ENCODE measurements around the gene CDH18. TPM values are rescaled to one million over a fixed set of nuclear protein-coding genes. Genes with fewer than 3 reads are reported as not detected.

CDH18 gene
- total and polyA plus RNA-seq, 2 of the 4 experiments (the other 2 are of a cell fraction), result 0.24 to 1.1 TPM

DNA sequence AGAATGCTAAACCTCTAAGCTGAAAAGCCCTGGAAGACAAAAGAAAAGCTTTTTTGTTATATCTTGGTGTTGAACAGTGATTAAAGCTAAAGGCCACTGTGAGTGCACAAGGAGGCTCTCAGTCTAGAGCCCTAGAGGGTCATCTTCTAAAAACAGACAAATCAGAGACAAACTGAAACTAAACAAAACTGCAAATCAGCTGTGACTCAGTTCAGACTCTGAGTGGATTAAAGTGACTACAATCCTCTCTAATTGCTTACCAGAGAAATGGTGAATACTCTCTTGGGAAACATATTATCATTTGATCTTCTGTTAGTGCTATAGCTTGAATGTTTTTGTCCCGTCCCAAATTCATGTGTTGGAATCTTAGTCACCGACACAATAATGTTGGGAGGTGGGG, 491.9 kb downstream of the CDH18 start:
- H2AFZ ChIP-seq (replicated peaks; ENCODE audit: low read length, poor library complexity), result no peak overlapping the region
- no peaks in the 10 kb centered on the region for H3K79me1 ChIP-seq (ENCODE audit: low read depth in 1 of 2, low read length in 2 of 2)
- no peak overlapping the region for H3K4me3 ChIP-seq (ENCODE audit: insufficient read depth, low read depth, low read length)
- H2BK15ac ChIP-seq (ENCODE audit: low read depth, low read length), result no peak overlapping the region
- H3K4me1 ChIP-seq (ENCODE audit: control insufficient read depth, insufficient read depth, low read length), result no peaks in the 10 kb centered on the region
- ChIA-PET POLR2A (ENCODE audit: unreplicated experiment) (no interaction called here), CTCF (no interaction called here)
- no peak overlapping the region for H2BK5ac ChIP-seq (ENCODE audit: low read depth, low read length, poor library complexity, severe bottlenecking)
- no peaks in the 10 kb centered on the region for H3K36me3 ChIP-seq (ENCODE audit: control insufficient read depth, insufficient read depth, low read length)
- in situ Hi-C loops (cut with MboI; ENCODE audit: low sequenced_read_pairs) (no loop called here), dilution Hi-C loops (cut with HindIII; ENCODE audit: low sequenced_read_pairs, unreplicated experiment) (no loop called here), intact Hi-C loops (cut with micrococcal nuclease) (no loop called here)
- H4K5ac ChIP-seq (ENCODE audit: low read depth, low read length), result no peak overlapping the region
- BruUV-seq (replicated peaks), result no TSS peak
- no peak overlapping the region for H2BK120ac ChIP-seq (ENCODE audit: low read depth, low read length)
- H2AK9ac ChIP-seq (replicated peaks; ENCODE audit: low read depth, low read length, poor library complexity), result no peak overlapping the region
- H3K4me2 ChIP-seq (ENCODE audit: low read depth, low read length), result no peak overlapping the region
- H3K4ac ChIP-seq (ENCODE audit: low read depth, low read length), result no peak overlapping the region
- DNase-seq (no peak), ATAC-seq (ENCODE audit: low read depth) (no peak)
- 71% methylated on average over 1 of the region's 2 CpGs; no CpG with 5 or more reads in 1 of the 2 experiments for WGBS, 2 experiments (ENCODE audit: extremely low coverage in 2 of 2, insufficient read length in 1 of 2)
- no peaks in the 10 kb centered on the region for H3K9me1 ChIP-seq (ENCODE audit: insufficient read depth, low read length)
- no peak overlapping the region for H3K27ac ChIP-seq (ENCODE audit: insufficient read depth, low read length)
- H3K14ac ChIP-seq (replicated peaks; ENCODE audit: low read depth, low read length), result no peak overlapping the region
- no peak overlapping the region for H4K8ac ChIP-seq (ENCODE audit: low read depth in 2 of 2, low read length in 2 of 2)
- H3K27me3 ChIP-seq (ENCODE audit: control insufficient read depth, insufficient read depth, low read length), result no peaks in the 10 kb centered on the region
- H4K20me1 ChIP-seq (ENCODE audit: insufficient read depth, low read length), result no peaks in the 10 kb centered on the region
- no peak overlapping the region for H3K23ac ChIP-seq (ENCODE audit: low read depth, low read length)
- H2AK5ac ChIP-seq (ENCODE audit: low read depth, low read length), result no peak overlapping the region
- no peak overlapping the region for H4K91ac ChIP-seq (ENCODE audit: insufficient read depth, low read depth, low read length)
- H3K56ac ChIP-seq (ENCODE audit: extremely low read depth, insufficient read depth, low read length), result no peak overlapping the region
- no peak overlapping the region for H3K18ac ChIP-seq (ENCODE audit: low read depth, low read length)
- TF ChIP-seq RFX5 (IDR thresholded peaks at IDR 0.05; ENCODE audit: low read depth, low read length) (no peak), BHLHE40 (IDR thresholded peaks at IDR 0.05; ENCODE audit: low read depth, low read length) (no peak), FOS (IDR thresholded peaks at IDR 0.05; ENCODE audit: low read depth, low read length) (no peak), POLR2A (IDR thresholded peaks at IDR 0.05; ENCODE audit: low read depth, low read length) (no peak), CTCF (conservative IDR thresholded peaks at IDR 0.05; ENCODE audit: low read depth, low read length) (no peak), MAZ (IDR thresholded peaks at IDR 0.05; ENCODE audit: borderline replicate concordance, low read depth, low read length) (no peak), MAFK (IDR thresholded peaks at IDR 0.05; ENCODE audit: low read depth, low read length) (no peak), CHD1 (IDR thresholded peaks at IDR 0.05; ENCODE audit: low read depth, low read length) (no peak), MXI1 (IDR thresholded peaks at IDR 0.05; ENCODE audit: borderline replicate concordance, low read depth, low read length) (no peak), RCOR1 (IDR thresholded peaks at IDR 0.05; ENCODE audit: insufficient replicate concordance, low read length) (no peak), CEBPB (IDR thresholded peaks at IDR 0.05; ENCODE audit: low read depth, low read length) (no peak), ELK1 (IDR thresholded peaks at IDR 0.05; ENCODE audit: borderline replicate concordance, low read depth, low read length) (no peak), SMC3 (IDR thresholded peaks at IDR 0.05; ENCODE audit: low read depth, low read length) (no peak), NFE2L2 (IDR thresholded peaks at IDR 0.05; ENCODE audit: low read depth, low read length) (no peak), RAD21 (IDR thresholded peaks at IDR 0.05; ENCODE audit: low read length) (no peak)
- TF ChIP-seq, protein P1, sequence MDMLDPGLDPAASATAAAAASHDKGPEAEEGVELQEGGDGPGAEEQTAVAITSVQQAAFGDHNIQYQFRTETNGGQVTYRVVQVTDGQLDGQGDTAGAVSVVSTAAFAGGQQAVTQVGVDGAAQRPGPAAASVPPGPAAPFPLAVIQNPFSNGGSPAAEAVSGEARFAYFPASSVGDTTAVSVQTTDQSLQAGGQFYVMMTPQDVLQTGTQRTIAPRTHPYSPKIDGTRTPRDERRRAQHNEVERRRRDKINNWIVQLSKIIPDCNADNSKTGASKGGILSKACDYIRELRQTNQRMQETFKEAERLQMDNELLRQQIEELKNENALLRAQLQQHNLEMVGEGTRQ (IDR thresholded peaks at IDR 0.05; ENCODE audit: low read depth, low read length), result no peak
- H3K9ac ChIP-seq (ENCODE audit: low read depth, low read length), result no peak overlapping the region
- 0 out of 2 replicates have a peak, but pooled peaks cover 2% of the 10 kb centered on the region for H3K9me3 ChIP-seq (ENCODE audit: control insufficient read depth, insufficient read depth, low read length)
- no peak overlapping the region for H2BK20ac ChIP-seq (ENCODE audit: low read depth, low read length)
